ENCODE results near the gene TBRG4. TPM values are rescaled to one million over a fixed set of nuclear protein-coding genes. Genes with fewer than 3 reads are reported as not detected.

TBRG4 gene
- total and polyA plus RNA-seq, 2 donors (not counting 3 experiments of a cell fraction or from before 2014, with no cell fraction given): 43.7 to 56.7 TPM

GRCh38 chr7:45082831-45083331 lies 28.6 kb downstream of the TBRG4 start:
- H3K9me1 ChIP-seq (replicated peaks; ENCODE audit: control insufficient read depth, extremely low read depth, insufficient read depth, low read length): no peaks in the 10 kb centered on the region
- H3K4me2 ChIP-seq (ENCODE audit: insufficient read depth, low read length): no peak overlapping the region
- no peaks in the 10 kb centered on the region for H3K27me3 ChIP-seq (ENCODE audit: control insufficient read depth in 2 of 2, insufficient read depth in 2 of 2, low read length in 2 of 2)
- FAIRE-seq (no peak), DNase-seq (ENCODE audit: low read depth, low spot score) (no peak)
- TF ChIP-seq JUN (IDR thresholded peaks at IDR 0.05; ENCODE audit: borderline replicate concordance, insufficient read depth, insufficient read length, low read depth) (no peak), MAX (IDR thresholded peaks at IDR 0.05; ENCODE audit: insufficient read depth, insufficient read length) (no peak), GATA2 (IDR thresholded peaks at IDR 0.05; ENCODE audit: insufficient read depth, insufficient read length, low read depth, low read length) (no peak), EZH2 (IDR thresholded peaks at IDR 0.05; ENCODE audit: borderline replicate concordance, low read depth, low read length, severe bottlenecking) (no peak), POLR2AphosphoS5 (IDR thresholded peaks at IDR 0.05; ENCODE audit: insufficient read depth, low read depth, low read length) (no peak), FOS (IDR thresholded peaks at IDR 0.05; ENCODE audit: borderline replicate concordance, insufficient read depth, low read length) (no peak)
- TF ChIP-seq, protein P1, sequence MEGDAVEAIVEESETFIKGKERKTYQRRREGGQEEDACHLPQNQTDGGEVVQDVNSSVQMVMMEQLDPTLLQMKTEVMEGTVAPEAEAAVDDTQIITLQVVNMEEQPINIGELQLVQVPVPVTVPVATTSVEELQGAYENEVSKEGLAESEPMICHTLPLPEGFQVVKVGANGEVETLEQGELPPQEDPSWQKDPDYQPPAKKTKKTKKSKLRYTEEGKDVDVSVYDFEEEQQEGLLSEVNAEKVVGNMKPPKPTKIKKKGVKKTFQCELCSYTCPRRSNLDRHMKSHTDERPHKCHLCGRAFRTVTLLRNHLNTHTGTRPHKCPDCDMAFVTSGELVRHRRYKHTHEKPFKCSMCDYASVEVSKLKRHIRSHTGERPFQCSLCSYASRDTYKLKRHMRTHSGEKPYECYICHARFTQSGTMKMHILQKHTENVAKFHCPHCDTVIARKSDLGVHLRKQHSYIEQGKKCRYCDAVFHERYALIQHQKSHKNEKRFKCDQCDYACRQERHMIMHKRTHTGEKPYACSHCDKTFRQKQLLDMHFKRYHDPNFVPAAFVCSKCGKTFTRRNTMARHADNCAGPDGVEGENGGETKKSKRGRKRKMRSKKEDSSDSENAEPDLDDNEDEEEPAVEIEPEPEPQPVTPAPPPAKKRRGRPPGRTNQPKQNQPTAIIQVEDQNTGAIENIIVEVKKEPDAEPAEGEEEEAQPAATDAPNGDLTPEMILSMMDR (IDR thresholded peaks at IDR 0.05; ENCODE audit: extremely low read depth in 1 of 2, insufficient read depth in 1 of 2, low read depth in 1 of 2, low read length in 2 of 2): no peak
- dilution Hi-C loops (cut with MboI; ENCODE audit: extremely low pct_ligation_motif_present, low sequenced_read_pairs): no loop called here
- H3K9me3 ChIP-seq (replicated peaks; ENCODE audit: control insufficient read depth, insufficient read depth, low read length): no peaks in the 10 kb centered on the region
- intact Hi-C loops (cut with micrococcal nuclease): no loop called here
- no peak overlapping the region for H3K4me3 ChIP-seq (replicated peaks in 1 of 3; ENCODE audit: insufficient read depth in 1 of 3, low read depth in 1 of 3, low read length in 3 of 3)
- no peaks in the 10 kb centered on the region for H3K36me3 ChIP-seq (ENCODE audit: control insufficient read depth in 2 of 2, extremely low read depth in 1 of 2, insufficient read depth in 2 of 2, low read length in 2 of 2)
- H3K4me1 ChIP-seq (ENCODE audit: control insufficient read depth, extremely low read depth, insufficient read depth, low read length): no peaks in the 10 kb centered on the region
- H3K9ac ChIP-seq (replicated peaks; ENCODE audit: extremely low read depth, insufficient read depth, low read length): no peak overlapping the region
- no peak overlapping the region for H3K27ac ChIP-seq (ENCODE audit: insufficient read depth, low read depth, low read length)
- BruUV-seq (replicated peaks): no TSS peak
- ChIA-PET POLR2A (no interaction called here), CTCF (no interaction called here)
- H4K20me1 ChIP-seq (replicated peaks; ENCODE audit: control insufficient read depth, extremely low read depth, insufficient read depth, low read length): no peaks in the 10 kb centered on the region
- H2AFZ ChIP-seq (ENCODE audit: low read depth, low read length): no peak overlapping the region
- no peaks in the 10 kb centered on the region for H3K79me2 ChIP-seq (ENCODE audit: control insufficient read depth, insufficient read depth, low read length)
